ENCODE results near the gene PAFAH1B1.

PAFAH1B1 gene

DNA sequence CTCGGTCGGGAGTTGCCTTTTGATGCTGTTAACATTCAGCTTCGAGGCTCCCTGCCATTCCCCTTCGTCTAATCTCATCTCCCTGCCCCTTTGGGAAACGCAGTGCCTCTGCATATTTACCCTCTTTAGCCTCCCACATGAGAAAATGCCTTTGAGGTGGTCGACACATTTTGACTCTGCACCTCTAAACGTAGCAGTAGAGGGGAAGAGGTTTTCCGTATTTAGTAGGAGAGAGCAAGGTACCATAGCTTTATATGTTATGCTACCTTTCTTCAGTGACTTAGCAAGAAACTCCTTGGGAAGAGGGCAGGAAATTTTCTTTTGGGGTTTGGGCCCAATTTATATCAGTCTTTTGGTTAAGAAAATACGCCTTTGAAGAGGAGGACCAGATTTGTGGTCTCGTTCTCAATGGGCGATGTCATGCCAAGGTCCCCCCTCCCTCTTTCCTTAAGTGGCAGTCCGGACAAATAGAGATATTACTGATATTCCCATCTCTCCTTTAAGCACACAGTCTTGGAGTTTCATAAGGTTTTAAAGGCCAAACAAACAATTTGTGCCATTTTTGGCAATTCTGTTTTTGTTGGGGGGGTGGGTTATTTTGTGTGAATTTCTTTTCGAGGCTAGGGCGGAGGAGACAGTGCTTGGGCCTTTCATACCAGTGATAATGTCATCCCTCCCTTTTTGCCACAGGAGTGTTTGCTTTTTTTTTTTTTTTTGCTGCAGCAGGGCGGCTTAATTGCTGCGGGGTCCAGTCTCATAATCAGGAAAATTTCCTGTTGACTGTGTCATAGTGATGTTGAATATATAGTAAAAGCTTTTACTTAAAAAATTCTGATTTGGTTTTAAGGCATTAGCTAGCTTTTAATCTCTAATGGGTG is 1.5 kb downstream of the PAFAH1B1 start:
- TF ChIP-seq, protein P1, sequence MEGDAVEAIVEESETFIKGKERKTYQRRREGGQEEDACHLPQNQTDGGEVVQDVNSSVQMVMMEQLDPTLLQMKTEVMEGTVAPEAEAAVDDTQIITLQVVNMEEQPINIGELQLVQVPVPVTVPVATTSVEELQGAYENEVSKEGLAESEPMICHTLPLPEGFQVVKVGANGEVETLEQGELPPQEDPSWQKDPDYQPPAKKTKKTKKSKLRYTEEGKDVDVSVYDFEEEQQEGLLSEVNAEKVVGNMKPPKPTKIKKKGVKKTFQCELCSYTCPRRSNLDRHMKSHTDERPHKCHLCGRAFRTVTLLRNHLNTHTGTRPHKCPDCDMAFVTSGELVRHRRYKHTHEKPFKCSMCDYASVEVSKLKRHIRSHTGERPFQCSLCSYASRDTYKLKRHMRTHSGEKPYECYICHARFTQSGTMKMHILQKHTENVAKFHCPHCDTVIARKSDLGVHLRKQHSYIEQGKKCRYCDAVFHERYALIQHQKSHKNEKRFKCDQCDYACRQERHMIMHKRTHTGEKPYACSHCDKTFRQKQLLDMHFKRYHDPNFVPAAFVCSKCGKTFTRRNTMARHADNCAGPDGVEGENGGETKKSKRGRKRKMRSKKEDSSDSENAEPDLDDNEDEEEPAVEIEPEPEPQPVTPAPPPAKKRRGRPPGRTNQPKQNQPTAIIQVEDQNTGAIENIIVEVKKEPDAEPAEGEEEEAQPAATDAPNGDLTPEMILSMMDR (conservative IDR thresholded peaks at IDR 0.05; ENCODE audit: control insufficient read depth, insufficient read depth, low read depth, low read length), result no peak

DNA sequence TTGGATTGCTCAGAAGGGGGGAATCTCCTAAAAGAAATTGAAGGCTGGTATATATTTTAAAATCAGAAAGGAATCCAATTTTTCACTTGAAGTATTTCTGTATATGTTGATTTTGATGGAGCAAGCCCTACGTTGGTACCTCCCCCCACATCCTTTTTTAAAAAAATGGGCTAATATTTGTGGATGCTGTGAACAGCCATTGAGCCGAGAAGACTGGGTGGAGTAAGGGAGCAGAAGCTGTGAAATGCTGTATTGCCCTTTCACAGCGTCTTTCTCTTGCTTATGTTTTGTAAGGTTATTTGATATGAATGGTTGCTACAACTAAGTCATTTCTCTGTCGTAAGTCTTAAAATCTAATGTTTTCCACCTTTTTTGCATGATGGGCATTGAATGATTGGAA is 2.3 kb downstream of the PAFAH1B1 start:
- DNase-seq (ENCODE audit: low read depth), result peak; percentile 8
- peak overlapping the region; percentile 94 for H3K4me3 ChIP-seq (ENCODE audit: control insufficient read depth, low read depth, low read length)
- TF ChIP-seq, protein P1 (conservative IDR thresholded peaks at IDR 0.05; ENCODE audit: control insufficient read depth, insufficient read depth, low read depth, low read length), result no peak

More for the DNA sequence above, 1.5 kb downstream of the PAFAH1B1 start:
- peak overlapping the region; percentile 94 for H3K4me3 ChIP-seq (ENCODE audit: control insufficient read depth, low read depth, low read length)
- no peak for DNase-seq (ENCODE audit: low read depth)

DNA sequence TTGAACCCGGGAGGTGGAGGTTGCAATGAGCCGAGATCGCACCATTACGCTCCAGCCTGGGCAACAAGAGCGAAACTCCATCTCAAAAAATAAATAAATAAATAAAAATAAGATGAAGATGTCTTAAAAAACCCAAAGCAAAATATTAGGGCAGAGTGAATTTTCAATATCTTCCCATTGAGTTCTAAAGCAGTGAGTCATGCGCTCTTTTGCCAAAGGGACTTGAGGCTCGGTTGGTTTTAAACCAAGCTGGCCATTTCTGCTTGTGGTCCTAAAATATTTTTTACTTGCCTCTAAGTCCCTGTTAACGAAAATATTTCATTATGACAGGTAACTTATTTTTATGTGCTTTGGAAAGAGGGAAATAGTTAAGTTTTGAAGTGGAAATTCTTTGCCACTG is 4.7 kb downstream of the PAFAH1B1 start:
- TF ChIP-seq, protein P1 (conservative IDR thresholded peaks at IDR 0.05; ENCODE audit: control insufficient read depth, insufficient read depth, low read depth, low read length), result no peak
- peak; percentile 75 for DNase-seq (ENCODE audit: low read depth)
- H3K4me3 ChIP-seq (ENCODE audit: control insufficient read depth, low read depth, low read length), result no peak overlapping the region

DNA sequence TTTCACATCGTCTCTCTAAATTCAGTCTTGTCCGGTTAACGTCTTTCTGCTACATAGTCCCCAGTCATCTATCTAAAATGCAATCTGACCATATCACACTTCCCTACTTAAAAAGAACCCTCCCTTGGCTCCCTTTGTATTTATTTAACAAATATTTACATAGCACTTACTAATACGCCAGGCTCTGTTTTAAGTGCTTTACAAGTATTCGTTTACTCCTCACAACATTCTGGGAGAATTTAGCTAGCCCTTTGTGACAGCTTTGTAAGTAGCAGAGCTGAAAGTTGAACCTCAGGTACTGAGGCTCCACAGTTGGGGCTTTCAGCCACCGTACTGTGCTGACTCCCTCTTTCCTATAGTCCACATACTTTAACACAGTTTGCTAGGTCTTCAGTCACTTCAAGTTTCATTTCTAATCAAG is 9.2 kb downstream of the PAFAH1B1 start:
- H3K4me3 ChIP-seq (ENCODE audit: control insufficient read depth, low read depth, low read length), result no peak overlapping the region
- no peak for DNase-seq (ENCODE audit: low read depth)
- TF ChIP-seq, protein P1 (conservative IDR thresholded peaks at IDR 0.05; ENCODE audit: control insufficient read depth, insufficient read depth, low read depth, low read length), result no peak

DNA sequence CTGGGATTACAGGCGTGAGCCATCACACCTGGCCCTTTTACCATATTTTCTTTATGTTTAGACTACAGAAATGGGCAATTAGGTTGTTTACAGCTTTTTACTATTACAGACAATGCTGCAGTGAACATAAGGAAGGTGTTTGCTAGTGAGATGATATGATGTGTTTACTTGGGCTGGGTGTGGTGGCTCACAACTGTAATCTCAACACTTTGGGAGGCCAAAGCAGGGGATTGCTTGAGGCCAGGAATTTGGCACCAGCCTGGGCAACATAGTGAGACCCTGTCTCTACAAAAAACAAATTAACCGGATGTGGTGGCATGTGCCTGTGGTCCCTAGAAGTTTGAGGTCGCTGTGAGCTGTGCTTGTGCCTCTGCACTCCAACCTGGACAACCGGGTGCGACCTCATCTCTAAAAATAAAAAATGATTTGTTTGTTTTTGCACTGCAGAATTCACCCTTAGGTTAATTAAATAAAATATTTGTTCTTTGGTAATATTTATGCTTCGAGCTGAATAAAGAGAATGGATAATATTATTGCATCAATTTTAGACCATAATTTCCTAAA is 15.0 kb downstream of the PAFAH1B1 start:
- TF ChIP-seq, protein P1 (conservative IDR thresholded peaks at IDR 0.05; ENCODE audit: control insufficient read depth, insufficient read depth, low read depth, low read length), result no peak
- H3K4me3 ChIP-seq (ENCODE audit: control insufficient read depth, low read depth, low read length), result no peak overlapping the region
- no peak for DNase-seq (ENCODE audit: low read depth)

DNA sequence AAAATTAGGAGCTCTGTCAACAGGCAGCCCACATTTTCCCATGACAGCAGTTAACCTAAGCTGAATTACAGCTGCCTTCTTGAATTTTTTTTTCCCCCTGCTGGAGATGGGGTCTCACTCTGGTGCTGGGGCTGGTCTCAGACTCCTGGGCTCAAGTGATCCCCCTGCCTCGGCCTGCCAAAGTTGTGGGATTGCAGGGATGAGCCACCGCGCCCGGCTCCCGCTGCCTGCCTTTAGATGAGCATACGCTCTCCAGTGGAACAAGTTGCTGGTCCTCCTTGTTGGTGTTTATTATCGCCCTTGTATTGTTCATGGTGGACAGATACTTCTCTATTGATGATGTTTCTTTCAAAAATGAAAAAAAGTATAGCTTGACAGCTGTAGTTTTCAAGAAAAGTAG is 15.6 kb downstream of the PAFAH1B1 start:
- TF ChIP-seq, protein P1 (conservative IDR thresholded peaks at IDR 0.05; ENCODE audit: control insufficient read depth, insufficient read depth, low read depth, low read length), result no peak
- no peak overlapping the region for H3K4me3 ChIP-seq (ENCODE audit: control insufficient read depth, low read depth, low read length)
- no peak for DNase-seq (ENCODE audit: low read depth)

Measured in fibroblast of mammary gland (primary cell).